GM18951 (cell line): ENCODE measurements around the gene IL2RA.
"Not testable (repeated sequence)": the region's sequence is repeated elsewhere in the genome, so short reads cannot be mapped to it uniquely, and the experiment has no call there.

Source experiments
- POLR2A ChIP-seq: IDR thresholded peaks from 4 replicates; pipeline ENCODE4 v1.6.1; 2011; ENCODE audit warnings: mild to moderate bottlenecking; ENCODE audit not compliant: insufficient read length, insufficient read depth; ENCODE audit errors: extremely low read depth
- in situ Hi-C: fragments of 300-500 bp; cut with MboI; formaldehyde crosslinking; loops from one replicate; pipeline ENCODE4 v1.12.0; 2022; ENCODE audit warnings: low sequenced_read_pairs, mixed read lengths, inconsistent platforms; ENCODE audit not compliant: unreplicated experiment

IL2RA gene

GRCh38 chr10:5961405-5962100 lies 100.6 kb downstream of the IL2RA start:
- in situ Hi-C loops, result no loop called here
- TF ChIP-seq POLR2A, result no peak

GRCh38 chr10:5960973-5961275 lies 101.2 kb downstream of the IL2RA start:
- in situ Hi-C loops, result not testable (repeated sequence)
